ENCODE data around the gene HNMT.

DNA sequence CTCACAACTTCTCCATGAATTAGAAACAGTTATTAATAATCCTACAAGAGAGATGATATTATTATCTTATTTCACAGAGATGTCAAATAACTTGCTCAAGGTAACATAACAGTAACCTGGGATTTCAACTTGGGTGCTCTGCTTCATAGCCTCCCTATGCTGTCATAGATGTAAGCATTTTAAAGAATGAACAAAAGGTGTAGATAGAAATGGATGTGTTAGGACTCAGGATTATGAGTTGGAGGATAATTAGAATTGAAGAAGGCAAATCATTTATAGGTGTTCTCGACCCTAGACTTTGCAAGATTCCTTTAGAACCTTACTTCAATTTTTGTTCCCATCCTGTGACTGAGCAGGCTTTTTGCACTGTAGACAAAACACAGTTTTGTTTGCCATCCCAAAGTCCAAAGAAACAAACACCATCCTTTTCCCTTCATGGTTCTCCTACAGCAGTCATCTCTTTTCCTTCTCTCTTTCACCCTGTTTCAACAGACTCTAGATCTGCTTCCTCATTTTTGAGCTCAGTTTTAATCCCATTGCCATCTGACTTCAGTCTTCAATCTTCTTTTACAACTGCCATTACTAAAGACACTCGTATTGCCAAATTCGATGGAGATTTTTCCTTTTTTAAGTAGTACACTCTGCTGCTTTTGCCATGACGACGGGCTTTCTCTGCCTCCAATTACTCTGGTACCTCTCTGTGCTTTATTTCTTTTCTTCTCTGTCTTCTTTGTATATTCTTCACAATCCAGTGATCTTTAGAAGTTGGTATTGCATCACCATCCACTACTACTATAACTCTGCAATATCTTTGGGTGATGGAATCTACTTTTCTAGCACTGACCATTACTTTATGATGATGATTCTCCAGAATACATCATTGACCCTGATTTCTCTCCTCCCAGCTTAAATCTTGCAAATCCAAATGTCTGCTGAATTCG lies 4.5 kb downstream of the HNMT start:
- TF ChIP-seq, protein P1, sequence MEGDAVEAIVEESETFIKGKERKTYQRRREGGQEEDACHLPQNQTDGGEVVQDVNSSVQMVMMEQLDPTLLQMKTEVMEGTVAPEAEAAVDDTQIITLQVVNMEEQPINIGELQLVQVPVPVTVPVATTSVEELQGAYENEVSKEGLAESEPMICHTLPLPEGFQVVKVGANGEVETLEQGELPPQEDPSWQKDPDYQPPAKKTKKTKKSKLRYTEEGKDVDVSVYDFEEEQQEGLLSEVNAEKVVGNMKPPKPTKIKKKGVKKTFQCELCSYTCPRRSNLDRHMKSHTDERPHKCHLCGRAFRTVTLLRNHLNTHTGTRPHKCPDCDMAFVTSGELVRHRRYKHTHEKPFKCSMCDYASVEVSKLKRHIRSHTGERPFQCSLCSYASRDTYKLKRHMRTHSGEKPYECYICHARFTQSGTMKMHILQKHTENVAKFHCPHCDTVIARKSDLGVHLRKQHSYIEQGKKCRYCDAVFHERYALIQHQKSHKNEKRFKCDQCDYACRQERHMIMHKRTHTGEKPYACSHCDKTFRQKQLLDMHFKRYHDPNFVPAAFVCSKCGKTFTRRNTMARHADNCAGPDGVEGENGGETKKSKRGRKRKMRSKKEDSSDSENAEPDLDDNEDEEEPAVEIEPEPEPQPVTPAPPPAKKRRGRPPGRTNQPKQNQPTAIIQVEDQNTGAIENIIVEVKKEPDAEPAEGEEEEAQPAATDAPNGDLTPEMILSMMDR (conservative IDR thresholded peaks at IDR 0.05; ENCODE audit: low read length): no peak
- TF ChIP-seq EZH2phosphoT487 (IDR thresholded peaks at IDR 0.05; ENCODE audit: borderline replicate concordance): no peak

Data from Loucy (cell line).